ENCODE measurements around the gene TMUB2. TPM values are rescaled to one million over a fixed set of nuclear protein-coding genes. Genes with fewer than 3 reads are reported as not detected.

TMUB2 gene
- total and polyA plus RNA-seq, 9 of the 15 experiments (the other 6 are each of a cell fraction or from before 2014, with no cell fraction given), result 4.1 to 29.8 (median 16.3) TPM

DNA sequence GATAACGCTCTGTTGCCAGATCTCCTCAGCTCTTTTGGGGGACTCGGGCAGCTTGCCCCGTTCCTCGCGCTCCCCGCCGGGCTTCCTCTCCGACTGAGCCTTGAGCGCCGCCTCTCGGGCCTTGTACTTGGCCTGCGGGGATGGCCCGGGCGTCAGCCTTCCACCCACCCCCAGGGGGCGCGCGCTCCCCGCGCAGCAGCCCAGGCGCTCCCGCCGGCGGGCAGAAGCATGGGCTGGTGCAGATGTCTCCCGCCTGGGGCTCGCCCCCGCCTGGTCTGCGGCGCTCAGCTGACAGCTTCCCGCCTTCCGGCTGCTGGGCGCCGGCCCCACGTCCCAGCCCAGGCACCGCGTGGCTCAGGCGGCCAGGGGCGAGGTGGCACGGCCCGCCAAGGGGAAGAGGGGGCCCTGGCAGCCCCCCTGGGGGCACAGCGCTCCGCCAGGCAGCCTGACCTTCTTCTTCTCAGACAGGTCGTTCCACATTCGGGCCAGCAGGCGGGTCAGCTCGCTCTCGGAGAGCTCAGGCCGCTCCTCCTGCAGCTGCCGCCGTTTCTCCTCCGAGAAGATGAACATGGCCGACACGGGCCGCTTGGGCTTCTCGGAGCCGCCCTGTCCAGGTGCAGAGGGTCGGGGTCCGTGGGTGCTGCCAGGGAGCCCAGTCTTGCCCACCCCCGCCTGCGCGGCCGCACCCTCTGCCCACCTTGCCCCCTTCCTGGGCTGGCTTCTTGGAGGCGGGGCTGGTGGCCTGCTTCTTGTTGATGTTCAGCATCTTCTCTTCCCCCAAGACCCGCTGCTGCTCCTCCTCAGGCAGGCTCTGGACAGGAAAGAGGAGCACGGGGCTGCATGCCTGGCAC lies 23.8 kb downstream of the TMUB2 start (continued):
- TF ChIP-seq TARDBP (IDR thresholded peaks at IDR 0.05), result peak; percentile 63; the same call in 1 of the 2 replicates
- no peak for TF ChIP-seq TSC22D4 (tag; IDR thresholded peaks at IDR 0.05)
- peak; percentile 96 for TF ChIP-seq E2F3 (CRISPR knock-in tag; IDR thresholded peaks at IDR 0.05)
- TF ChIP-seq TAL1 (IDR thresholded peaks at IDR 0.05), result no peak
- no peak for TF ChIP-seq ZNF436 (CRISPR knock-in tag; IDR thresholded peaks at IDR 0.05)
- TF ChIP-seq ZNF133 (CRISPR knock-in tag; IDR thresholded peaks at IDR 0.05), result no peak
- TF ChIP-seq MEF2D (tag; conservative IDR thresholded peaks at IDR 0.05; ENCODE audit: low read depth), result no peak
- no peak for TF ChIP-seq ZNF23 (CRISPR knock-in tag; IDR thresholded peaks at IDR 0.05)
- TF ChIP-seq PPARD (CRISPR knock-in tag; IDR thresholded peaks at IDR 0.05), result no peak
- TF ChIP-seq, protein P1, sequence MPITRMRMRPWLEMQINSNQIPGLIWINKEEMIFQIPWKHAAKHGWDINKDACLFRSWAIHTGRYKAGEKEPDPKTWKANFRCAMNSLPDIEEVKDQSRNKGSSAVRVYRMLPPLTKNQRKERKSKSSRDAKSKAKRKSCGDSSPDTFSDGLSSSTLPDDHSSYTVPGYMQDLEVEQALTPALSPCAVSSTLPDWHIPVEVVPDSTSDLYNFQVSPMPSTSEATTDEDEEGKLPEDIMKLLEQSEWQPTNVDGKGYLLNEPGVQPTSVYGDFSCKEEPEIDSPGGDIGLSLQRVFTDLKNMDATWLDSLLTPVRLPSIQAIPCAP (CRISPR knock-in tag; IDR thresholded peaks at IDR 0.05; ENCODE audit: borderline replicate concordance), result no peak
- peak; percentile 84; the same call in 1 of the 2 replicates for TF ChIP-seq MTA3 (IDR thresholded peaks at IDR 0.05; ENCODE audit: borderline replicate concordance)
- TF ChIP-seq ILF3 (IDR thresholded peaks at IDR 0.05; ENCODE audit: borderline replicate concordance), result no peak
- TF ChIP-seq, protein P2, sequence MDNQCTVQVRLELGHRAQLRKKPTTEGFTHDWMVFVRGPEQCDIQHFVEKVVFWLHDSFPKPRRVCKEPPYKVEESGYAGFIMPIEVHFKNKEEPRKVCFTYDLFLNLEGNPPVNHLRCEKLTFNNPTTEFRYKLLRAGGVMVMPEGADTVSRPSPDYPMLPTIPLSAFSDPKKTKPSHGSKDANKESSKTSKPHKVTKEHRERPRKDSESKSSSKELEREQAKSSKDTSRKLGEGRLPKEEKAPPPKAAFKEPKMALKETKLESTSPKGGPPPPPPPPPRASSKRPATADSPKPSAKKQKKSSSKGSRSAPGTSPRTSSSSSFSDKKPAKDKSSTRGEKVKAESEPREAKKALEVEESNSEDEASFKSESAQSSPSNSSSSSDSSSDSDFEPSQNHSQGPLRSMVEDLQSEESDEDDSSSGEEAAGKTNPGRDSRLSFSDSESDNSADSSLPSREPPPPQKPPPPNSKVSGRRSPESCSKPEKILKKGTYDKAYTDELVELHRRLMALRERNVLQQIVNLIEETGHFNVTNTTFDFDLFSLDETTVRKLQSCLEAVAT (IDR thresholded peaks at IDR 0.05), result peak in 1 of 2 experiments; percentile 24; a peak in 1 of 4 replicates
- TF ChIP-seq, protein P3, sequence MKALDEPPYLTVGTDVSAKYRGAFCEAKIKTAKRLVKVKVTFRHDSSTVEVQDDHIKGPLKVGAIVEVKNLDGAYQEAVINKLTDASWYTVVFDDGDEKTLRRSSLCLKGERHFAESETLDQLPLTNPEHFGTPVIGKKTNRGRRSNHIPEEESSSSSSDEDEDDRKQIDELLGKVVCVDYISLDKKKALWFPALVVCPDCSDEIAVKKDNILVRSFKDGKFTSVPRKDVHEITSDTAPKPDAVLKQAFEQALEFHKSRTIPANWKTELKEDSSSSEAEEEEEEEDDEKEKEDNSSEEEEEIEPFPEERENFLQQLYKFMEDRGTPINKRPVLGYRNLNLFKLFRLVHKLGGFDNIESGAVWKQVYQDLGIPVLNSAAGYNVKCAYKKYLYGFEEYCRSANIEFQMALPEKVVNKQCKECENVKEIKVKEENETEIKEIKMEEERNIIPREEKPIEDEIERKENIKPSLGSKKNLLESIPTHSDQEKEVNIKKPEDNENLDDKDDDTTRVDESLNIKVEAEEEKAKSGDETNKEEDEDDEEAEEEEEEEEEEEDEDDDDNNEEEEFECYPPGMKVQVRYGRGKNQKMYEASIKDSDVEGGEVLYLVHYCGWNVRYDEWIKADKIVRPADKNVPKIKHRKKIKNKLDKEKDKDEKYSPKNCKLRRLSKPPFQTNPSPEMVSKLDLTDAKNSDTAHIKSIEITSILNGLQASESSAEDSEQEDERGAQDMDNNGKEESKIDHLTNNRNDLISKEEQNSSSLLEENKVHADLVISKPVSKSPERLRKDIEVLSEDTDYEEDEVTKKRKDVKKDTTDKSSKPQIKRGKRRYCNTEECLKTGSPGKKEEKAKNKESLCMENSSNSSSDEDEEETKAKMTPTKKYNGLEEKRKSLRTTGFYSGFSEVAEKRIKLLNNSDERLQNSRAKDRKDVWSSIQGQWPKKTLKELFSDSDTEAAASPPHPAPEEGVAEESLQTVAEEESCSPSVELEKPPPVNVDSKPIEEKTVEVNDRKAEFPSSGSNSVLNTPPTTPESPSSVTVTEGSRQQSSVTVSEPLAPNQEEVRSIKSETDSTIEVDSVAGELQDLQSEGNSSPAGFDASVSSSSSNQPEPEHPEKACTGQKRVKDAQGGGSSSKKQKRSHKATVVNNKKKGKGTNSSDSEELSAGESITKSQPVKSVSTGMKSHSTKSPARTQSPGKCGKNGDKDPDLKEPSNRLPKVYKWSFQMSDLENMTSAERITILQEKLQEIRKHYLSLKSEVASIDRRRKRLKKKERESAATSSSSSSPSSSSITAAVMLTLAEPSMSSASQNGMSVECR (CRISPR knock-in tag; IDR thresholded peaks at IDR 0.05), result peak; percentile 95
- TF ChIP-seq, protein P4, sequence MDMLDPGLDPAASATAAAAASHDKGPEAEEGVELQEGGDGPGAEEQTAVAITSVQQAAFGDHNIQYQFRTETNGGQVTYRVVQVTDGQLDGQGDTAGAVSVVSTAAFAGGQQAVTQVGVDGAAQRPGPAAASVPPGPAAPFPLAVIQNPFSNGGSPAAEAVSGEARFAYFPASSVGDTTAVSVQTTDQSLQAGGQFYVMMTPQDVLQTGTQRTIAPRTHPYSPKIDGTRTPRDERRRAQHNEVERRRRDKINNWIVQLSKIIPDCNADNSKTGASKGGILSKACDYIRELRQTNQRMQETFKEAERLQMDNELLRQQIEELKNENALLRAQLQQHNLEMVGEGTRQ (CRISPR knock-in tag; IDR thresholded peaks at IDR 0.05), result peak; percentile 45; the same call in 1 of the 2 replicates
- TF ChIP-seq, protein P5, sequence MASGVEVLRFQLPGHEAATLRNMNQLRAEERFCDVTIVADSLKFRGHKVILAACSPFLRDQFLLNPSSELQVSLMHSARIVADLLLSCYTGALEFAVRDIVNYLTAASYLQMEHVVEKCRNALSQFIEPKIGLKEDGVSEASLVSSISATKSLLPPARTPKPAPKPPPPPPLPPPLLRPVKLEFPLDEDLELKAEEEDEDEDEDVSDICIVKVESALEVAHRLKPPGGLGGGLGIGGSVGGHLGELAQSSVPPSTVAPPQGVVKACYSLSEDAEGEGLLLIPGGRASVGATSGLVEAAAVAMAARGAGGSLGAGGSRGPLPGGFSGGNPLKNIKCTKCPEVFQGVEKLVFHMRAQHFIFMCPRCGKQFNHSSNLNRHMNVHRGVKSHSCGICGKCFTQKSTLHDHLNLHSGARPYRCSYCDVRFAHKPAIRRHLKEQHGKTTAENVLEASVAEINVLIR (CRISPR knock-in tag; IDR thresholded peaks at IDR 0.05), result no peak
- TF ChIP-seq NFATC3 (IDR thresholded peaks at IDR 0.05), result no peak
- TF ChIP-seq ZNF76 (CRISPR knock-in tag; IDR thresholded peaks at IDR 0.05; ENCODE audit: borderline replicate concordance), result no peak
- peak; percentile 28 for TF ChIP-seq TBP (optimal IDR thresholded peaks at IDR 0.05; ENCODE audit: low read depth, low read length)

Measured in K562 (cell line).